HEK293T (cell line): Measurements from ENCODE around the gene HLA-DRB1.

Experiments
- ARNT ChIP-seq: fragments of 450-650 bp; IDR thresholded peaks from 2 replicates; pipeline ENCODE4 v1.6.1; 2017; ENCODE audit warnings: mild to moderate bottlenecking
- FOXA1 ChIP-seq: fragments of 450-650 bp; IDR thresholded peaks from 2 replicates; pipeline ENCODE4 v1.6.1; 2016; ENCODE audit warnings: mild to moderate bottlenecking
- FOXM1 ChIP-seq: fragments of 450-650 bp; IDR thresholded peaks from 2 replicates; pipeline ENCODE4 v1.6.1; 2017; ENCODE audit warnings: mild to moderate bottlenecking, borderline replicate concordance
- L3MBTL2 ChIP-seq: fragments of 450-650 bp; conservative IDR thresholded peaks from 2 replicates; pipeline ENCODE4 v1.6.1; 2016; ENCODE audit warnings: mild to moderate bottlenecking
- LEF1 ChIP-seq: fragments of 450-650 bp; IDR thresholded peaks from 2 replicates; pipeline ENCODE4 v1.6.1; 2017; ENCODE audit warnings: mild to moderate bottlenecking, borderline replicate concordance
- NFRKB ChIP-seq: fragments of 450-650 bp; IDR thresholded peaks from 2 replicates; pipeline ENCODE4 v1.6.1; 2016; ENCODE audit warnings: mild to moderate bottlenecking, moderate library complexity
- PKNOX1 ChIP-seq: fragments of 450-650 bp; IDR thresholded peaks from 2 replicates; pipeline ENCODE4 v1.6.1; 2016
- SP1 ChIP-seq: fragments of 450-650 bp; IDR thresholded peaks from 2 replicates; pipeline ENCODE4 v1.6.1; 2017
- SUZ12 ChIP-seq: fragments of 450-650 bp; IDR thresholded peaks from 2 replicates; pipeline ENCODE4 v1.6.1; 2016; ENCODE audit warnings: mild to moderate bottlenecking
- TARDBP ChIP-seq: fragments of 450-650 bp; IDR thresholded peaks from 2 replicates; pipeline ENCODE4 v1.6.1; 2016

DNA sequence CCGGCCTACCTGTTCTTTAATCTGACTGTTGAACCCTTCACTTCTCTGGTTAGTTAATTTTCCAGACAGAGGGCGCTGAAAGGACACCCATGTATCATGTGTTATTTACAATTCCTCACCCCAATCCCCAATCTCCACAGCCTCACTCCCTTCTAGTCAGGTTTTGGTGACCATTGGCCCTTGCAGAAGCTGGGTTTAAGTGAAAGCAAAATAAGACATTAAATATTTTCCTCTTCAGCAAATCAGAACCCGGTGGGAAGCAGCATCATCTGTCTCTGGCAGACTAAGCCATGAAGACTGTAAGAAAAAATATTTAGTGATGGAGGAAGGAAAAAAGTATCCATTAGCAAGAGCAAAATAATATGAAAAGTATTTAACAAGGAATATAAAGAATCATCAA lies 38.2 kb upstream of the HLA-DRB1 start:
- TF ChIP-seq SUZ12 (no peak), LEF1 (no peak), FOXA1 (no peak), L3MBTL2 (no peak), PKNOX1 (no peak), SP1 (no peak), ARNT (no peak), NFRKB (no peak), TARDBP (no peak), FOXM1 (no peak)
